CD14-positive monocyte (primary cell): Measurements from ENCODE around the gene GRK2. TPM values are rescaled to one million over a fixed set of nuclear protein-coding genes. Genes with fewer than 3 reads are reported as not detected.

Experiments
- DNase-seq, 3 donors: peaks; one replicate each; pipeline ENCODE4 v3.0.0-alpha.2; 2011 to 2022
- H2AFZ ChIP-seq: 2 replicates; pipeline ENCODE4 v1.6.0; 2012; ENCODE audit warnings: mild to moderate bottlenecking, low read depth, low read length, inconsistent platforms; ENCODE audit not compliant: insufficient read depth, poor library complexity, severe bottlenecking
- H3K27ac ChIP-seq, 2 donors: 1 replicate in 1 of 2; 2 replicates in 1 of 2; pipeline ENCODE4 v1.5.1; 2012 to 2013; ENCODE audit warnings: low read length in 2 of 2, control low read depth in 1 of 2, inconsistent platforms in 1 of 2, low read depth in 1 of 2, mild to moderate bottlenecking in 1 of 2
- H3K27me3 ChIP-seq, 2 donors: one replicate each; pipeline versions ENCODE4 v1.6.0 to v1.6.1; 2011 to 2013; ENCODE audit warnings: low read length in 2 of 2; ENCODE audit not compliant: control insufficient read depth in 2 of 2, insufficient read depth in 2 of 2
- H3K36me3 ChIP-seq, 2 donors: replicated peaks in 1 of 2; 1 replicate in 1 of 2; 2 replicates in 1 of 2; pipeline versions ENCODE4 v1.5.1 to v1.6.1; 2012 to 2013; ENCODE audit warnings: low read length in 2 of 2, control low read depth in 1 of 2, inconsistent platforms in 1 of 2, mild to moderate bottlenecking in 1 of 2; ENCODE audit not compliant: insufficient read depth in 2 of 2, control insufficient read depth in 1 of 2
- H3K4me1 ChIP-seq, 2 donors: 1 replicate in 1 of 2; 2 replicates in 1 of 2; pipeline versions ENCODE4 v1.5.1 to v1.6.1; 2012 to 2013; ENCODE audit warnings: low read length in 2 of 2, control low read depth in 1 of 2, inconsistent platforms in 1 of 2, mild to moderate bottlenecking in 1 of 2, moderate library complexity in 1 of 2; ENCODE audit not compliant: insufficient read depth in 2 of 2, control insufficient read depth in 1 of 2
- H3K4me2 ChIP-seq: replicated peaks from 2 replicates; pipeline ENCODE3; 2012; ENCODE audit warnings: low read length, moderate library complexity, mild to moderate bottlenecking; ENCODE audit not compliant: poor library complexity, severe bottlenecking; ENCODE audit errors: extremely low read depth
- H3K4me3 ChIP-seq, 3 experiments: fragments of 200-600 bp in 1 of 3; sonication (generic) in 1 of 3; replicated peaks in 1 of 3; 1 replicate in 2 of 3; 2 replicates in 1 of 3; pipeline ENCODE4 v1.5.1; 2011 to 2013; ENCODE audit warnings: low read length in 3 of 3, mild to moderate bottlenecking in 3 of 3, control low read depth in 2 of 3, low read depth in 2 of 3, inconsistent platforms in 1 of 3, moderate library complexity in 1 of 3
- H3K79me2 ChIP-seq: 2 replicates; pipeline ENCODE4 v1.6.0; 2012; ENCODE audit warnings: mild to moderate bottlenecking, control low read depth, inconsistent platforms, low read length, moderate library complexity; ENCODE audit not compliant: insufficient read depth
- H3K9ac ChIP-seq: 2 replicates; pipeline ENCODE4 v1.6.0; 2017; ENCODE audit warnings: low read length, mild to moderate bottlenecking; ENCODE audit not compliant: insufficient read depth, poor library complexity, severe bottlenecking
- H3K9me3 ChIP-seq, 2 donors: replicated peaks in 1 of 2; 1 replicate in 1 of 2; 2 replicates in 1 of 2; pipeline versions ENCODE4 v1.5.1 to v1.6.1; 2012 to 2013; ENCODE audit warnings: low read length in 2 of 2, control low read depth in 1 of 2; ENCODE audit not compliant: control insufficient read depth in 1 of 2, insufficient read depth in 1 of 2
- H4K20me1 ChIP-seq: 2 replicates; pipeline ENCODE4 v1.6.0; 2012; ENCODE audit warnings: mild to moderate bottlenecking, low read length, control low read depth, moderate library complexity; ENCODE audit not compliant: insufficient read depth
- H3K27ac Mint-ChIP-seq, 7 donors: one replicate each; pipeline ENCODE4 v1.8.0; 2020; ENCODE audit warnings: mild to moderate bottlenecking in 7 of 7, mixed read lengths in 7 of 7, moderate library complexity in 6 of 7, inconsistent platforms in 2 of 7
- H3K27me3 Mint-ChIP-seq, 3 donors: one replicate each; pipeline ENCODE4 v1.8.0; 2021 to 2022; ENCODE audit warnings: low read depth in 3 of 3, mild to moderate bottlenecking in 3 of 3, mixed read lengths in 3 of 3, moderate library complexity in 3 of 3, inconsistent platforms in 1 of 3
- H3K36me3 Mint-ChIP-seq, 2 donors: one replicate each; pipeline ENCODE4 v1.8.0; 2020; ENCODE audit warnings: mixed read lengths in 2 of 2, inconsistent platforms in 1 of 2, mild to moderate bottlenecking in 1 of 2
- H3K4me1 Mint-ChIP-seq: one replicate; pipeline ENCODE4 v1.8.0; 2020; ENCODE audit warnings: mild to moderate bottlenecking, mixed read lengths
- H3K4me3 Mint-ChIP-seq, 2 donors: one replicate each; pipeline ENCODE4 v1.8.0; 2020; ENCODE audit warnings: mild to moderate bottlenecking in 2 of 2, mixed read lengths in 2 of 2, moderate library complexity in 1 of 2
- H3K9me3 Mint-ChIP-seq, 7 donors: one replicate each; pipeline ENCODE4 v1.8.0; 2020 to 2022; ENCODE audit warnings: mixed read lengths in 7 of 7, mild to moderate bottlenecking in 6 of 7, moderate library complexity in 6 of 7, inconsistent platforms in 2 of 7
- CTCF ChIP-seq: fragments of 200-600 bp; IDR thresholded peaks from one replicate; pipeline ENCODE4 v1.8.0; 2022; ENCODE audit warnings: antibody characterized with exemption, mild to moderate bottlenecking
- WGBS: methylation state at CpG from one replicate; pipeline ENCODE4 v1.1.5; 2013; ENCODE audit warnings: missing lambda C conversion rate; ENCODE audit not compliant: insufficient coverage; 5-methylcytosine and 5-hydroxymethylcytosine counted together
- intact Hi-C, 2 donors: fragments of 100-400 bp; cut with micrococcal nuclease; formaldehyde crosslinking; loops; one replicate each; pipeline versions ENCODE4 v1.15.0 to v1.15.1; 2023
- polyA plus RNA-seq, 3 donors: library from polyadenylated mRNA; depleted of rRNA in 1 of 3; unstranded in 2 of 3; stranded (reverse) in 1 of 3; fragments of 300-500 nt in 2 of 3; fragments of >200 nt in 1 of 3; fragmentation: Illumina TruSeq in 2 of 3; gene quantifications; 1 replicate in 2 of 3; 2 replicates in 1 of 3; pipeline ENCODE4 v1.2.3, GENCODE V29; 2012 to 2021

The GRK2 gene
- polyA plus RNA-seq, 3 donors, result 34.9 to 777 (median 43.0) TPM

GRCh38 chr11:67307545-67308001, 41.3 kb downstream of the GRK2 start:
- Histone ChIP-seq H3K27me3 (no peaks in the 10 kb centered on the region), H3K27ac (no peak overlapping the region), H3K4me2 (no peak overlapping the region), H3K9me3 (no peaks in the 10 kb centered on the region), H3K9ac (no peak overlapping the region), H2AFZ (no peak overlapping the region), H3K36me3 (peaks cover 50 to 52% of the 10 kb centered on the region in 2 donors), H4K20me1 (peaks cover 42% of the 10 kb centered on the region), H3K4me1 (peaks cover 27 to 35% of the 10 kb centered on the region in 2 donors), H3K79me2 (peaks cover 23% of the 10 kb centered on the region), H3K4me3 (no peak overlapping the region)
- Mint-ChIP-seq H3K27me3 (no peaks in the 10 kb centered on the region), H3K27ac (no peak overlapping the region), H3K4me3 (no peak overlapping the region), H3K9me3 (no peaks in the 10 kb centered on the region), H3K36me3 (peaks cover 44 to 68% of the 10 kb centered on the region in 2 donors), H3K4me1 (peaks cover 32% of the 10 kb centered on the region)
- DNase-seq, result no peak
- WGBS, result 91% methylated on average over 10 of the region's 12 CpGs
- no peak for TF ChIP-seq CTCF
- intact Hi-C loops, result no loop called here

GRCh38 chr11:67308031-67308866, 42.0 kb downstream of the GRK2 start:
- no peak overlapping the region for H3K4me2 ChIP-seq
- peaks cover 35% of the 10 kb centered on the region for H4K20me1 ChIP-seq
- peaks cover 16% of the 10 kb centered on the region for H3K79me2 ChIP-seq
- H3K36me3 Mint-ChIP-seq, result peaks cover 44 to 68% of the 10 kb centered on the region in 2 donors
- H3K4me3 ChIP-seq, result no peak overlapping the region
- DNase-seq, result no peak
- H3K27me3 Mint-ChIP-seq, result no peaks in the 10 kb centered on the region
- intact Hi-C loops, result no loop called here
- no peak overlapping the region for H2AFZ ChIP-seq
- peaks cover 49 to 52% of the 10 kb centered on the region in 2 donors for H3K36me3 ChIP-seq
- no peaks in the 10 kb centered on the region for H3K9me3 ChIP-seq
- no peak overlapping the region for H3K27ac ChIP-seq
- peaks cover 34% of the 10 kb centered on the region for H3K4me1 Mint-ChIP-seq
- no peak overlapping the region for H3K4me3 Mint-ChIP-seq
- no peak overlapping the region for H3K27ac Mint-ChIP-seq
- no peak for TF ChIP-seq CTCF
- 95% methylated on average over 10 of the region's 20 CpGs for WGBS
- H3K9ac ChIP-seq, result no peak overlapping the region
- H3K4me1 ChIP-seq, result peaks cover 28 to 35% of the 10 kb centered on the region in 2 donors
- H3K27me3 ChIP-seq, result no peaks in the 10 kb centered on the region
- no peaks in the 10 kb centered on the region for H3K9me3 Mint-ChIP-seq
